Measurements from ENCODE around the gene NEURL3. TPM values are rescaled to one million over a fixed set of nuclear protein-coding genes. Genes with fewer than 3 reads are reported as not detected.

NEURL3 gene
- total RNA-seq, 1 donor from 2014 or later = not detected

- Histone ChIP-seq H3K79me2 (ENCODE audit: low read depth) (no peaks in the 10 kb centered on the region), H3K27me3 (peaks cover 42% of the 10 kb centered on the region), H3F3A (ENCODE audit: low read depth) (peaks cover 5% of the 10 kb centered on the region), H2AFZ (replicated peaks) (peak overlapping the region; percentile 88), H3K4me2 (peak overlapping the region; percentile 66), H3K4me3 (no peak overlapping the region), H4K20me1 (ENCODE audit: low read depth) (no peaks in the 10 kb centered on the region), H3K27ac (no peak overlapping the region), H3K36me3 (no peaks in the 10 kb centered on the region), H3K9ac (no peak overlapping the region), H3K9me3 (ENCODE audit: low read depth) (no peaks in the 10 kb centered on the region), H3K4me1 (no peaks in the 10 kb centered on the region)
- H3K4me1 Mint-ChIP-seq = peaks cover 18% of the 10 kb centered on the region
- no peak overlapping the region for H3K27ac Mint-ChIP-seq
- H3K9me3 Mint-ChIP-seq = no peaks in the 10 kb centered on the region
- peak; percentile 93 for DNase-seq (ENCODE audit: low spot score)
- H3K4me3 Mint-ChIP-seq = peak overlapping the region; percentile 52
- no peaks in the 10 kb centered on the region for H3K36me3 Mint-ChIP-seq
- peaks cover 17% of the 10 kb centered on the region for H3K27me3 Mint-ChIP-seq (ENCODE audit: insufficient read depth, low read depth)
- peak; percentile 95 for TF ChIP-seq CTCF (IDR thresholded peaks at IDR 0.05)
- no peak for TF ChIP-seq EZH2 (IDR thresholded peaks at IDR 0.05)
- TF ChIP-seq EZH2phosphoT487 (IDR thresholded peaks at IDR 0.05) = no peak
Observed at GRCh38 chr2:96509114-96509846, 4.1 kb upstream of the NEURL3 start.

GRCh38 chr2:96508521-96509113 is 3.5 kb upstream of the NEURL3 start:
- Histone ChIP-seq H4K20me1 (ENCODE audit: low read depth) (no peaks in the 10 kb centered on the region), H3K9ac (no peak overlapping the region), H3K79me2 (ENCODE audit: low read depth) (no peaks in the 10 kb centered on the region), H3K9me3 (ENCODE audit: low read depth) (no peaks in the 10 kb centered on the region), H3K27ac (no peak overlapping the region), H3F3A (ENCODE audit: low read depth) (peaks cover 5% of the 10 kb centered on the region), H3K4me1 (no peaks in the 10 kb centered on the region), H3K4me3 (peak overlapping the region; percentile 29), H3K36me3 (no peaks in the 10 kb centered on the region), H2AFZ (replicated peaks) (peak overlapping the region; percentile 47), H3K27me3 (peaks cover 42% of the 10 kb centered on the region), H3K4me2 (peak overlapping the region; percentile 67)
- H3K9me3 Mint-ChIP-seq = no peaks in the 10 kb centered on the region
- H3K27me3 Mint-ChIP-seq (ENCODE audit: insufficient read depth, low read depth) = peaks cover 17% of the 10 kb centered on the region
- no peak overlapping the region for H3K27ac Mint-ChIP-seq
- no peak for DNase-seq (ENCODE audit: low spot score)
- TF ChIP-seq EZH2 (IDR thresholded peaks at IDR 0.05) (no peak), EZH2phosphoT487 (IDR thresholded peaks at IDR 0.05) (no peak), CTCF (IDR thresholded peaks at IDR 0.05) (no peak)
- peaks cover 18% of the 10 kb centered on the region for H3K4me1 Mint-ChIP-seq
- peak overlapping the region; percentile 52 for H3K4me3 Mint-ChIP-seq
- no peaks in the 10 kb centered on the region for H3K36me3 Mint-ChIP-seq

- H3K27me3 Mint-ChIP-seq (ENCODE audit: insufficient read depth, low read depth) = peaks cover 17% of the 10 kb centered on the region
- Histone ChIP-seq H3K27me3 (peaks cover 42% of the 10 kb centered on the region), H3K4me3 (peak overlapping the region; percentile 29), H3K4me1 (no peaks in the 10 kb centered on the region), H3K4me2 (peak overlapping the region; percentile 67), H3K27ac (no peak overlapping the region), H3K36me3 (no peaks in the 10 kb centered on the region), H2AFZ (replicated peaks) (peak overlapping the region; percentile 86), H3K9me3 (ENCODE audit: low read depth) (no peaks in the 10 kb centered on the region), H4K20me1 (ENCODE audit: low read depth) (no peaks in the 10 kb centered on the region), H3K9ac (no peak overlapping the region), H3K79me2 (ENCODE audit: low read depth) (no peaks in the 10 kb centered on the region), H3F3A (ENCODE audit: low read depth) (peaks cover 5% of the 10 kb centered on the region)
- no peaks in the 10 kb centered on the region for H3K9me3 Mint-ChIP-seq
- peak; percentile 91 for DNase-seq (ENCODE audit: low spot score)
- H3K36me3 Mint-ChIP-seq = no peaks in the 10 kb centered on the region
- H3K4me1 Mint-ChIP-seq = peaks cover 18% of the 10 kb centered on the region
- H3K27ac Mint-ChIP-seq = no peak overlapping the region
- TF ChIP-seq EZH2 (IDR thresholded peaks at IDR 0.05) (no peak), EZH2phosphoT487 (IDR thresholded peaks at IDR 0.05) (no peak), CTCF (IDR thresholded peaks at IDR 0.05) (peak; percentile 96)
- H3K4me3 Mint-ChIP-seq = no peak overlapping the region
Observed at GRCh38 chr2:96507957-96508520, 2.9 kb upstream of the NEURL3 start.
